HepG2 (cell line): Measurements from ENCODE around the gene TMEM187. TPM values are rescaled to one million over a fixed set of nuclear protein-coding genes. Genes with fewer than 3 reads are reported as not detected.

Source experiments
- ATF5 ChIP-seq: sonication (generic); formaldehyde crosslinking; IDR thresholded peaks from 2 replicates; pipeline ENCODE4 v1.4.0; 2020; ENCODE audit warnings: mild to moderate bottlenecking, low read depth, missing genetic modification reagents
- BCLAF1 ChIP-seq: fragments of 450-650 bp; IDR thresholded peaks from 2 replicates; pipeline ENCODE4 v1.6.1; 2017; ENCODE audit warnings: mild to moderate bottlenecking
- BRCA1 ChIP-seq: sonication (generic); formaldehyde crosslinking; IDR thresholded peaks from 2 replicates; pipeline ENCODE4 v1.4.0; 2020; ENCODE audit warnings: missing genetic modification reagents
- EED ChIP-seq: sonication (generic); formaldehyde crosslinking; IDR thresholded peaks from 2 replicates; pipeline ENCODE4 v1.5.0; 2020; ENCODE audit warnings: mild to moderate bottlenecking, missing genetic modification reagents
- ETV6 ChIP-seq: sonication (generic); formaldehyde crosslinking; conservative IDR thresholded peaks from 2 replicates; pipeline ENCODE4 v1.4.0; 2020; ENCODE audit warnings: missing genetic modification reagents
- KDM6A ChIP-seq: IDR thresholded peaks from 2 replicates; pipeline ENCODE4 v1.6.1; 2016; ENCODE audit warnings: low read depth
- MLX ChIP-seq: IDR thresholded peaks from 2 replicates; pipeline ENCODE4 v1.6.1; 2016
- NAIF1 ChIP-seq: sonication (generic); formaldehyde crosslinking; IDR thresholded peaks from 2 replicates; pipeline ENCODE4 v1.5.0; 2020; ENCODE audit warnings: mild to moderate bottlenecking, missing genetic modification reagents, borderline replicate concordance
- NR2F2 ChIP-seq: IDR thresholded peaks from 2 replicates; pipeline ENCODE4 v1.6.1; 2012; ENCODE audit warnings: low read depth, inconsistent platforms, borderline replicate concordance
- PHF5A ChIP-seq: IDR thresholded peaks from one replicate; pipeline ENCODE4 v1.6.1; 2018; ENCODE audit warnings: low read depth, missing genetic modification reagents; ENCODE audit not compliant: unreplicated experiment
- RARA ChIP-seq: IDR thresholded peaks from 2 replicates; pipeline ENCODE4 v1.6.1; 2016; ENCODE audit warnings: missing genetic modification reagents, missing compliant biosample characterization
- SETDB1 ChIP-seq: sonication (generic); formaldehyde crosslinking; IDR thresholded peaks from 2 replicates; pipeline ENCODE4 v1.5.1; 2020; ENCODE audit warnings: missing genetic modification reagents, mild to moderate bottlenecking, borderline replicate concordance
- SMYD3 ChIP-seq: sonication (generic); formaldehyde crosslinking; IDR thresholded peaks from 2 replicates; pipeline ENCODE4 v1.8.1; 2023; ENCODE audit warnings: mild to moderate bottlenecking, missing genetic modification reagents
- ZFP62 ChIP-seq: sonication (generic); formaldehyde crosslinking; IDR thresholded peaks from 2 replicates; pipeline ENCODE4 v1.4.0; 2020; ENCODE audit warnings: missing genetic modification reagents
- ZNF251 ChIP-seq: sonication (generic); formaldehyde crosslinking; IDR thresholded peaks from 2 replicates; pipeline ENCODE4 v1.9.0; 2021; ENCODE audit warnings: mild to moderate bottlenecking, missing genetic modification reagents
- ZNF451 ChIP-seq: sonication (generic); formaldehyde crosslinking; IDR thresholded peaks from 2 replicates; pipeline ENCODE4 v1.5.0; 2020; ENCODE audit warnings: mild to moderate bottlenecking, missing genetic modification reagents
- ZNF543 ChIP-seq: sonication (generic); formaldehyde crosslinking; IDR thresholded peaks from 2 replicates; pipeline ENCODE4 v1.4.0; 2020; ENCODE audit warnings: mild to moderate bottlenecking, missing genetic modification reagents
- ZNF549 ChIP-seq: sonication (generic); formaldehyde crosslinking; IDR thresholded peaks from 2 replicates; pipeline ENCODE4 v1.5.0; 2020; ENCODE audit warnings: missing genetic modification reagents
- ZNF644 ChIP-seq: IDR thresholded peaks from 2 replicates; pipeline ENCODE4 v1.6.1; 2016; ENCODE audit warnings: low read depth
- ZNF687 ChIP-seq: sonication (generic); formaldehyde crosslinking; IDR thresholded peaks from 2 replicates; pipeline ENCODE4 v1.5.1; 2020; ENCODE audit warnings: mild to moderate bottlenecking, missing genetic modification reagents, moderate library complexity
- polyA plus RNA-seq, 8 experiments: library from polyadenylated mRNA; depleted of rRNA in 3 of 8; stranded (reverse) in 7 of 8; unstranded in 1 of 8; fragments of >200 nt; fragmentation: Illumina TruSeq in 4 of 8; extraction: Trizol in 4 of 8; gene quantifications; 2 replicates each; pipeline versions ENCODE4 v1.2.1 to v1.2.3, GENCODE V29; 2011 to 2016; ENCODE audit warnings: low read depth in 4 of 8, missing spikeins in 1 of 8, mixed read lengths in 1 of 8; ENCODE audit not compliant: insufficient read depth in 1 of 8
- total RNA-seq, 5 experiments: library from RNA; depleted of rRNA; stranded (reverse); fragments of >200 nt; fragmentation: Illumina TruSeq; extraction: Trizol; gene quantifications; 2 replicates each; pipeline ENCODE4 v1.2.3, GENCODE V29; 2016; ENCODE audit warnings: low read depth in 1 of 5
- TF ChIP-seq, protein P1 (sequence below): sonication (generic); formaldehyde crosslinking; conservative IDR thresholded peaks from 2 replicates; pipeline ENCODE4 v1.8.0; 2022; ENCODE audit warnings: mild to moderate bottlenecking, moderate library complexity, missing genetic modification reagents

Gene TMEM187
- total and polyA plus RNA-seq, 2 of the 13 experiments (the other 11 are each of a cell fraction or from before 2014, with no cell fraction given): 2.2 to 6.2 TPM

DNA sequence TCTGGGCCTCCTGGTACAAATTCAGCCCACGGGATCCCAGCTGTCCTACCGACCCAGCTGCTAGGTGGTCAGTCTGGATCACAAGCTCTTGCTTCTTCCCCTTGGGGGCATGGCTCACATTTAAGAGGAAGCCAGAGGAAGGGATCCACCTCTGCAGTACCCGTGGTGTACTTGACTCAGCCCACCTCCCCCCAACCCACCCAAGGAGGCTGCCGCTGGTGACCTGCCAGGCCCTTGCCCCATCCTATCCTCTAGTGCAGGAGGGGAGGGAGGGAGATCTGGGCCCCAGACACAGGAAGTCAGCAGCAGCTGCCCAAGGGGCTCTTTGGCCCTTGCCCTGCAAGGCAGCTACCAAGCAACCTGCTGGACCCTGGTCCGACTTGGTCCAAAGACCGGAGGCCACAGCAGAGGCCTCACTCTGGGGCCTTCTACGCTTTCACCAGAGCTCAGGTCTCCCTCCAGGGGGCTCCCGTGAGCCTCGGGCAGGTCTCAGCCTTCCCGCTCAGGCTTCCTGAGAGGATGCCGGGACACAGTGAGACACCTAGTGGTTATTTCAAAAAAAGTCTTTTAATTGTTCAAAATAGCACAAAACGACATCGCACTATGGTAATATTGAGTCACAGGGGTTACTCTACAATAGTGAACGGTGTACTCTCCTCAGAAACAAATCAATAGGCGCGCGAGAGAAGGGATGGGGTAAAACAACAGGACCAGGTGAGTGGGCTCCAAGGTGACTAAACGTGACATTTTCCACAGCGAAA, 25.4 kb upstream of the TMEM187 start (continued):
- TF ChIP-seq BCLAF1 (no peak), ZNF543 (CRISPR knock-in tag) (0 out of 2 replicates have a peak, but pooled peaks have one; percentile 31), SMYD3 (CRISPR knock-in tag) (no peak), EED (CRISPR knock-in tag) (no peak), ETV6 (CRISPR knock-in tag) (no peak), ZNF451 (CRISPR knock-in tag) (no peak), RARA (0 out of 2 replicates have a peak, but pooled peaks have one; percentile 34), ZFP62 (no peak), ATF5 (CRISPR knock-in tag) (no peak), NR2F2 (no peak), ZNF644 (CRISPR knock-in tag) (no peak), NAIF1 (no peak), ZNF549 (CRISPR knock-in tag) (no peak), SETDB1 (CRISPR knock-in tag) (no peak), KDM6A (CRISPR knock-in tag) (peak; percentile 55), MLX (CRISPR knock-in tag) (no peak), BRCA1 (no peak), ZNF251 (no peak), PHF5A (no peak), ZNF687 (peak; percentile 63)
- TF ChIP-seq, protein P1, sequence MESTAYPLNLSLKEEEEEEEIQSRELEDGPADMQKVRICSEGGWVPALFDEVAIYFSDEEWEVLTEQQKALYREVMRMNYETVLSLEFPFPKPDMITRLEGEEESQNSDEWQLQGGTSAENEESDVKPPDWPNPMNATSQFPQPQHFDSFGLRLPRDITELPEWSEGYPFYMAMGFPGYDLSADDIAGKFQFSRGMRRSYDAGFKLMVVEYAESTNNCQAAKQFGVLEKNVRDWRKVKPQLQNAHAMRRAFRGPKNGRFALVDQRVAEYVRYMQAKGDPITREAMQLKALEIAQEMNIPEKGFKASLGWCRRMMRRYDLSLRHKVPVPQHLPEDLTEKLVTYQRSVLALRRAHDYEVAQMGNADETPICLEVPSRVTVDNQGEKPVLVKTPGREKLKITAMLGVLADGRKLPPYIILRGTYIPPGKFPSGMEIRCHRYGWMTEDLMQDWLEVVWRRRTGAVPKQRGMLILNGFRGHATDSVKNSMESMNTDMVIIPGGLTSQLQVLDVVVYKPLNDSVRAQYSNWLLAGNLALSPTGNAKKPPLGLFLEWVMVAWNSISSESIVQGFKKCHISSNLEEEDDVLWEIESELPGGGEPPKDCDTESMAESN (CRISPR knock-in tag): peak; percentile 45; the same call in 1 of the 2 replicates
